ENCODE data around the gene USP22. TPM values are rescaled to one million over a fixed set of nuclear protein-coding genes. Genes with fewer than 3 reads are reported as not detected.

Gene USP22
- total RNA-seq (2021; ENCODE audit: unreplicated experiment) (224 TPM), Bru-seq, nascent RNA (percentile 97 among the genes with signal in this experiment), BruChase-seq, experiment 1, labeled RNA remaining after a 2-hour chase (percentile 97 among the genes with signal in this experiment), BruChase-seq, experiment 2, labeled RNA remaining after a 6-hour chase (percentile 98 among the genes with signal in this experiment)
- 175 TPM for polyA plus RNA-seq (2012; ENCODE audit: insufficient read length)
- long read RNA-seq, full-length matches to known transcripts = 59 of 138 reads
- long read RNA-seq, partial matches to known transcripts = 16 of 138 reads
- long read RNA-seq, other reads (novel, unspliced or antisense) = 63 of 138 reads

DNA sequence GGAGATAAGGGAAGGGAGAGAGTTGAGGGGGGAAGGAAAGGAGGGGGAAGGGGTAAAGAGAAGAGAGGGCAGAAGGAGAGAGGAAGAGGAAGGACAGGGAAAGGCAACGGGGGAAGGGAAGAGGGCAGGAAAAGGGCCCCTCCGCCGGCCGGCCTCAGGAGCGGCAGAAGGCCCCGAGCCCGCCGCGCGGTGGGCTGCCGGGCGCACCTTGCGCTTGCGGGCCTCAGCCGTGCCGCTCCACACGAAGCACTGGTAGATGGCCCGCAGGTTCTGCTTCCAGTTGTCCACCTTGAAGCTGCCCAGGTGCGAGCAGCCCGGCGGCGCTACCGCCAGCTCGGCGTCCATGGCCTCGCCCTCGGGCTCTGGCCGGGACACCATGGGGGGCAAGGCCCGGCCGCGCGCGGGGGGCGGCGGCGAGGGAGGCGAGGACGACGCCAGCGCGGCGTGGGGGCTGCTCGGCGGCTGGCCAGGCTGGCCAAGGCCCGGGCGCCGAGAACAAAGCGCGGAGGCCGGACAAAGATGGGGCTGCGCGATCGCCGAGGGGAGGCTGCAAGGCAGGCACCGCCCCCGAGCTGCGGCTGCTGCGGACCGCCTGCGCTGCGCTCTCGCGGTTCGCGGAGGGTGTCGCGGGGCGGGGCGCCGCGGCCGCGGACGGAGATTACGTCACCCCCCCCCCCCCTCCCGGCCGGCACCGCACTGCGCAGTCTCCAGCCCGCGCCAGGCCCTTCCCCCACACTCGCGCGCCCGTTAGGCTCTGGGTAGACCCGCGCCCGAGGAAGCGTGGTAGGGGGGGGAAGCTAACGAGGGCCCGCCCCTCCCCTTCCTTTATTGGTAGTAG lies at the start of gene USP22:
Gene USP22 (minus strand): TSS at position 554 of the 838 bp plus-strand sequence. CDS start 176 bp downstream, at position 378.
- BruUV-seq (replicated peaks) = no TSS peak
- peak; percentile 82 for ATAC-seq
- TF ChIP-seq SIN3A (IDR thresholded peaks at IDR 0.05; ENCODE audit: borderline replicate concordance, insufficient read depth, low read depth, low read length) (peak; percentile 53; the same call in 1 of the 2 replicates), POLR2AphosphoS5 (IDR thresholded peaks at IDR 0.05; ENCODE audit: low read depth, low read length) (no peak), TCF7L2 (IDR thresholded peaks at IDR 0.05; ENCODE audit: low read depth, low read length) (peak; percentile 77; the same call in 1 of the 2 replicates)

DNA sequence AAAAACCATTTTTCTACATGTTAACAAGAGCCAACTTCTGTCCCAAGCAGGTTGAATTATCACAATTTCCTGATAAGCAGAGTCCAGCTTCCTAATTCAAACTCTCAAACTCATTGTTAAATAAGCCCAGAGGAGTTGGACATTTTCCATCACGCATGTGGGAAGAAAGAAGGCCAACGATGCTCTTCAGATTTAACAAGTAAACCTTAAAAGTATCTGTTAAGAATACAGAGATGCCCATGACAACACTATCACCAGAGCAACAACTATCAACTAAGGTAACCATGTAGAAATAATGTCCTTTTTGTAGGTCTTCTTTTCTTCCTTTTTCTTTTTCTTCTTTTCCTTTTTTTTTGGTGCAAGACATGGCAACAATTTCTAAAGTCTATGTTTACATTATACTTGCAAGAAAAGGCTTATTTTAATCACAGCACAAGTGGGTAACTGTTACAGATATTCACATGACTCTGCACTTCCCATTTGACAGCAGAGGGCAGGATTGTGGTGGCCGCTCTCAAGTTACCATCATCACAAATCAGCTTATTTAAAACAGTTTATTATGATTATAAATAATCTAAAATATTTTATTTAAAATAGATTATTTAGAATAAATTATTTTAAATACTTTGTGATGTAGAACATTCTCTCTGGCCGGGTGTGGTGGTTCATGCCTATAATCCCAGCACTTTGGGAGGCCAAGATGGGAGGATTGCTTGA lies 48.2 kb upstream of the USP22 start:
- intact Hi-C loops (cut with micrococcal nuclease; ENCODE audit: unreplicated experiment) = no loop called here
- BruUV-seq (replicated peaks) = no TSS peak
- ChIA-PET POLR2A (no interaction called here), CTCF (no interaction called here)
- no peak for ATAC-seq
- H3K9me3 ChIP-seq (ENCODE audit: control insufficient read depth, insufficient read depth, low read depth, low read length) = no peaks in the 10 kb centered on the region
- no peak overlapping the region for H3K27ac ChIP-seq (ENCODE audit: low read length)
- in situ Hi-C loops (cut with HindIII; ENCODE audit: low pct_unique_long_range_greater_than_20kb, low sequenced_read_pairs) = no loop called here
- H3K27me3 ChIP-seq (ENCODE audit: control insufficient read depth, insufficient read depth, low read length) = no peaks in the 10 kb centered on the region
- no peak overlapping the region for H3K4me3 ChIP-seq (ENCODE audit: low read depth in 2 of 2, low read length in 2 of 2)
- no peaks in the 10 kb centered on the region for H3K36me3 ChIP-seq (ENCODE audit: control insufficient read depth, insufficient read depth, low read length)
- DNase-seq (ENCODE audit: low read depth, low spot score) = no peak
- no peaks in the 10 kb centered on the region for H3K4me1 ChIP-seq (ENCODE audit: control insufficient read depth, insufficient read depth, low read length)
- no peak for TF ChIP-seq SIN3A (IDR thresholded peaks at IDR 0.05; ENCODE audit: borderline replicate concordance, insufficient read depth, low read depth, low read length)
- no peak for TF ChIP-seq POLR2AphosphoS5 (IDR thresholded peaks at IDR 0.05; ENCODE audit: low read depth, low read length)
- no peak for TF ChIP-seq TCF7L2 (IDR thresholded peaks at IDR 0.05; ENCODE audit: low read depth, low read length)
- TF ChIP-seq, protein P1, sequence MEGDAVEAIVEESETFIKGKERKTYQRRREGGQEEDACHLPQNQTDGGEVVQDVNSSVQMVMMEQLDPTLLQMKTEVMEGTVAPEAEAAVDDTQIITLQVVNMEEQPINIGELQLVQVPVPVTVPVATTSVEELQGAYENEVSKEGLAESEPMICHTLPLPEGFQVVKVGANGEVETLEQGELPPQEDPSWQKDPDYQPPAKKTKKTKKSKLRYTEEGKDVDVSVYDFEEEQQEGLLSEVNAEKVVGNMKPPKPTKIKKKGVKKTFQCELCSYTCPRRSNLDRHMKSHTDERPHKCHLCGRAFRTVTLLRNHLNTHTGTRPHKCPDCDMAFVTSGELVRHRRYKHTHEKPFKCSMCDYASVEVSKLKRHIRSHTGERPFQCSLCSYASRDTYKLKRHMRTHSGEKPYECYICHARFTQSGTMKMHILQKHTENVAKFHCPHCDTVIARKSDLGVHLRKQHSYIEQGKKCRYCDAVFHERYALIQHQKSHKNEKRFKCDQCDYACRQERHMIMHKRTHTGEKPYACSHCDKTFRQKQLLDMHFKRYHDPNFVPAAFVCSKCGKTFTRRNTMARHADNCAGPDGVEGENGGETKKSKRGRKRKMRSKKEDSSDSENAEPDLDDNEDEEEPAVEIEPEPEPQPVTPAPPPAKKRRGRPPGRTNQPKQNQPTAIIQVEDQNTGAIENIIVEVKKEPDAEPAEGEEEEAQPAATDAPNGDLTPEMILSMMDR (IDR thresholded peaks at IDR 0.05) = peak; percentile 16; the same call in 1 of the 2 replicates

More for the DNA sequence above, at the start of gene USP22:
- Histone ChIP-seq H3K27ac (ENCODE audit: low read length) (peak within 1 kb of the TSS; percentile 90), H3K27me3 (ENCODE audit: control insufficient read depth, insufficient read depth, low read length) (no peaks in the 10 kb centered on the region), H3K36me3 (ENCODE audit: control insufficient read depth, insufficient read depth, low read length) (peaks cover 9% of the 10 kb centered on the region; the same call in 1 of the 2 replicates), H3K9me3 (ENCODE audit: control insufficient read depth, insufficient read depth, low read depth, low read length) (no peaks in the 10 kb centered on the region), H3K4me1 (ENCODE audit: control insufficient read depth, insufficient read depth, low read length) (peaks cover 19% of the 10 kb centered on the region), H3K4me3 (ENCODE audit: low read depth in 2 of 2, low read length in 2 of 2) (peak within 1 kb of the TSS; percentile 79 to 91)
- DNase-seq (ENCODE audit: low read depth, low spot score) = no peak
- intact Hi-C loops (cut with micrococcal nuclease; ENCODE audit: unreplicated experiment) = no loop called here
- POLR2A ChIA-PET = interaction anchor here (0.6 to 1.2 kb wide), 7 partner anchors 9 to 469 kb away, joined by 3 to 6 read pairs (median 3); no protein-coding TSS in a partner anchor
- in situ Hi-C loops (cut with HindIII; ENCODE audit: low pct_unique_long_range_greater_than_20kb, low sequenced_read_pairs) = no loop called here
- CTCF ChIA-PET = interaction anchor here (0.5 to 1.1 kb wide), 7 partner anchors 10 to 510 kb away, joined by 3 to 19 read pairs (median 7); no protein-coding TSS in a partner anchor
